GM19240 (cell line): ENCODE results near the gene NPAS2.

Experiments used
- DNase-seq: peaks from one replicate; pipeline ENCODE4 v3.0.0; 2011; ENCODE audit warnings: low spot score; ENCODE audit not compliant: insufficient read length

The NPAS2 gene

GRCh38 chr2:100796499-100797100 is 23.3 kb upstream of the NPAS2 start:
- DNase-seq: no peak

GRCh38 chr2:100799686-100800085 is 20.3 kb upstream of the NPAS2 start:
- no peak for DNase-seq

- no peak for DNase-seq
These were observed 19.0 kb upstream of the NPAS2 start for GRCh38 chr2:100800915-100801314.

- no peak for DNase-seq
These were observed 18.5 kb upstream of the NPAS2 start for GRCh38 chr2:100801402-100801801.

GRCh38 chr2:100802066-100802465 is 17.9 kb upstream of the NPAS2 start:
- DNase-seq: no peak

- no peak for DNase-seq
These were observed 16.6 kb upstream of the NPAS2 start for GRCh38 chr2:100803334-100803733.

- DNase-seq: no peak
These were observed 13.4 kb upstream of the NPAS2 start for GRCh38 chr2:100806550-100806949.

GRCh38 chr2:100807707-100808106 is 12.2 kb upstream of the NPAS2 start:
- DNase-seq: no peak

GRCh38 chr2:100808582-100808981 is 11.4 kb upstream of the NPAS2 start:
- DNase-seq: no peak

GRCh38 chr2:100809506-100809905 is 10.4 kb upstream of the NPAS2 start:
- DNase-seq: no peak

- no peak for DNase-seq
These were observed 9.3 kb upstream of the NPAS2 start for GRCh38 chr2:100810603-100811145.

- no peak for DNase-seq
These were observed 7.8 kb upstream of the NPAS2 start for GRCh38 chr2:100812116-100812515.

GRCh38 chr2:100812573-100812972 is 7.4 kb upstream of the NPAS2 start:
- DNase-seq: no peak

GRCh38 chr2:100813527-100813926 is 6.4 kb upstream of the NPAS2 start:
- DNase-seq: no peak

GRCh38 chr2:100814043-100814442 is 5.9 kb upstream of the NPAS2 start:
- DNase-seq: no peak

GRCh38 chr2:100814453-100814852 is 5.5 kb upstream of the NPAS2 start:
- no peak for DNase-seq

- no peak for DNase-seq
These were observed 2.5 kb upstream of the NPAS2 start for GRCh38 chr2:100817388-100817985.

GRCh38 chr2:100818003-100818605 is 1.8 kb upstream of the NPAS2 start:
- no peak for DNase-seq

GRCh38 chr2:100818606-100819369 is 1.2 kb upstream of the NPAS2 start:
- DNase-seq: no peak

- no peak for DNase-seq
These were observed 259 bp downstream of the NPAS2 start for GRCh38 chr2:100820273-100820522.

GRCh38 chr2:100820523-100821254 is 750 bp downstream of the NPAS2 start:
- no peak for DNase-seq
